RWPE2 (cell line): Measurements from ENCODE around the gene LARP4B.

Experiments
- ATAC-seq: fragments of 200-7000 bp; cut with Tn5 transposase; 3 replicates; pipeline ENCODE4 v1.9.1; 2021; ENCODE audit warnings: low read depth
- DNase-seq: peaks from one replicate; pipeline ENCODE4 v3.0.0-alpha.2; 2020; ENCODE audit warnings: low spot score
- H3K27ac ChIP-seq: fragments of 450-650 bp; 2 replicates; pipeline ENCODE4 v1.5.1; 2017; ENCODE audit warnings: mild to moderate bottlenecking; ENCODE audit not compliant: poor library complexity, severe bottlenecking
- H3K27me3 ChIP-seq: fragments of 250-450 bp; sonication (Bioruptor Pico); 2 replicates; pipeline ENCODE4 v1.5.1; 2021; ENCODE audit warnings: mild to moderate bottlenecking, moderate library complexity; ENCODE audit not compliant: insufficient read depth, poor library complexity, severe bottlenecking
- H3K36me3 ChIP-seq: fragments of 250-450 bp; sonication (Bioruptor Pico); 2 replicates; pipeline ENCODE4 v1.5.1; 2020; ENCODE audit warnings: low read depth, mild to moderate bottlenecking, moderate library complexity
- H3K4me1 ChIP-seq: fragments of 250-450 bp; sonication (Bioruptor Pico); 2 replicates; pipeline ENCODE4 v1.5.1; 2021; ENCODE audit warnings: mild to moderate bottlenecking, moderate library complexity; ENCODE audit not compliant: insufficient read depth, poor library complexity, severe bottlenecking
- H3K4me3 ChIP-seq: fragments of 250-450 bp; sonication (Bioruptor Pico); 2 replicates; pipeline ENCODE4 v1.5.1; 2021; ENCODE audit warnings: mild to moderate bottlenecking, moderate library complexity; ENCODE audit not compliant: severe bottlenecking
- H3K9me3 ChIP-seq: fragments of 250-450 bp; sonication (Bioruptor Pico); 2 replicates; pipeline ENCODE4 v1.5.1; 2021; ENCODE audit warnings: mild to moderate bottlenecking, moderate library complexity; ENCODE audit not compliant: severe bottlenecking
- CTCF ChIP-seq: fragments of 450-650 bp; IDR thresholded peaks from one replicate; pipeline ENCODE4 v1.5.1; 2017; ENCODE audit warnings: mild to moderate bottlenecking, moderate library complexity; ENCODE audit not compliant: poor library complexity, severe bottlenecking

Gene LARP4B

GRCh38 chr10:836782-837181 lies 94.7 kb downstream of the LARP4B start:
- TF ChIP-seq CTCF: no peak
- Histone ChIP-seq H3K9me3 (no peaks in the 10 kb centered on the region), H3K27me3 (no peaks in the 10 kb centered on the region), H3K4me1 (no peaks in the 10 kb centered on the region), H3K4me3 (no peak overlapping the region), H3K27ac (no peak overlapping the region), H3K36me3 (peaks cover 69% of the 10 kb centered on the region)
- no peak for ATAC-seq
- no peak for DNase-seq

GRCh38 chr10:834493-834892 lies 97.0 kb downstream of the LARP4B start:
- H3K27ac ChIP-seq: no peak overlapping the region
- DNase-seq: no peak
- H3K36me3 ChIP-seq: peaks cover 67% of the 10 kb centered on the region
- no peaks in the 10 kb centered on the region for H3K27me3 ChIP-seq
- no peak overlapping the region for H3K4me3 ChIP-seq
- no peak for ATAC-seq
- H3K9me3 ChIP-seq: no peaks in the 10 kb centered on the region
- TF ChIP-seq CTCF: no peak
- no peaks in the 10 kb centered on the region for H3K4me1 ChIP-seq

GRCh38 chr10:829241-829640 lies 102.3 kb downstream of the LARP4B start:
- TF ChIP-seq CTCF: no peak
- peaks cover 76% of the 10 kb centered on the region for H3K36me3 ChIP-seq
- no peak overlapping the region for H3K4me3 ChIP-seq
- DNase-seq (no peak), ATAC-seq (no peak)
- H3K4me1 ChIP-seq: no peaks in the 10 kb centered on the region
- H3K27ac ChIP-seq: no peak overlapping the region
- no peaks in the 10 kb centered on the region for H3K27me3 ChIP-seq
- no peaks in the 10 kb centered on the region for H3K9me3 ChIP-seq

GRCh38 chr10:828191-828590 lies 103.3 kb downstream of the LARP4B start:
- H3K9me3 ChIP-seq: no peaks in the 10 kb centered on the region
- no peak for TF ChIP-seq CTCF
- no peak for ATAC-seq
- H3K36me3 ChIP-seq: peaks cover 83% of the 10 kb centered on the region
- DNase-seq: no peak
- H3K27me3 ChIP-seq: no peaks in the 10 kb centered on the region
- H3K4me3 ChIP-seq: no peak overlapping the region
- no peaks in the 10 kb centered on the region for H3K4me1 ChIP-seq
- H3K27ac ChIP-seq: no peak overlapping the region

- Histone ChIP-seq H3K27ac (no peak overlapping the region), H3K9me3 (no peaks in the 10 kb centered on the region), H3K4me1 (no peaks in the 10 kb centered on the region), H3K36me3 (peaks cover 76% of the 10 kb centered on the region), H3K27me3 (no peaks in the 10 kb centered on the region), H3K4me3 (no peak overlapping the region)
- ATAC-seq (no peak), DNase-seq (no peak)
- TF ChIP-seq CTCF: no peak
These were observed 106.6 kb downstream of the LARP4B start for GRCh38 chr10:824946-825345.
